Hepatocyte (in vitro differentiated cells): Measurements from ENCODE around the gene MAPK14. TPM values are rescaled to one million over a fixed set of nuclear protein-coding genes. Genes with fewer than 3 reads are reported as not detected.

ENCODE experiments used
- DNase-seq: peaks from one replicate; pipeline ENCODE4 v3.0.0-alpha.2; 2016; ENCODE audit warnings: low spot score
- H2AFZ ChIP-seq: fragments of 200-600 bp; sonication (generic); 2 replicates; pipeline ENCODE4 v1.6.0; 2016; ENCODE audit warnings: antibody characterized with exemption, mild to moderate bottlenecking
- H3K27ac ChIP-seq: fragments of 200-600 bp; sonication (generic); 2 replicates; pipeline ENCODE4 v1.5.1; 2016; ENCODE audit warnings: mild to moderate bottlenecking
- H3K27me3 ChIP-seq: fragments of 200-600 bp; sonication (generic); 2 replicates; pipeline ENCODE4 v1.6.1; 2016
- H3K36me3 ChIP-seq: fragments of 200-600 bp; sonication (generic); replicated peaks from 2 replicates; pipeline ENCODE4 v1.5.1; 2016; ENCODE audit warnings: low read depth; ENCODE audit not compliant: insufficient read depth
- H3K4me1 ChIP-seq: fragments of 200-600 bp; sonication (generic); 2 replicates; pipeline ENCODE4 v1.5.1; 2016; ENCODE audit warnings: mild to moderate bottlenecking, moderate library complexity; ENCODE audit not compliant: insufficient read depth
- H3K4me2 ChIP-seq: fragments of 200-600 bp; sonication (generic); 2 replicates; pipeline ENCODE4 v1.6.0; 2016
- H3K4me3 ChIP-seq: fragments of 200-600 bp; sonication (generic); 2 replicates; pipeline ENCODE4 v1.5.1; 2016; ENCODE audit warnings: mild to moderate bottlenecking
- H3K79me2 ChIP-seq: fragments of 200-600 bp; sonication (generic); 2 replicates; pipeline ENCODE4 v1.6.0; 2017; ENCODE audit warnings: mild to moderate bottlenecking
- H3K9me2 ChIP-seq: fragments of 200-600 bp; sonication (generic); replicated peaks from 2 replicates; pipeline ENCODE4 v1.6.0; 2017; ENCODE audit warnings: mild to moderate bottlenecking; ENCODE audit not compliant: insufficient read depth
- H3K9me3 ChIP-seq: fragments of 200-600 bp; sonication (generic); 2 replicates; pipeline ENCODE4 v1.5.1; 2016; ENCODE audit warnings: low read depth, mild to moderate bottlenecking
- H4K20me1 ChIP-seq: fragments of 200-600 bp; sonication (generic); 2 replicates; pipeline ENCODE4 v1.6.0; 2016; ENCODE audit warnings: mild to moderate bottlenecking; ENCODE audit not compliant: insufficient read depth, poor library complexity, severe bottlenecking
- EZH2 ChIP-seq: fragments of 200-600 bp; sonication (generic); IDR thresholded peaks from 2 replicates; pipeline ENCODE4 v1.6.1; 2016; ENCODE audit warnings: antibody characterized with exemption, mild to moderate bottlenecking, borderline replicate concordance
- EZH2phosphoT487 ChIP-seq: fragments of 200-600 bp; sonication (generic); IDR thresholded peaks from one replicate; pipeline ENCODE4 v1.6.1; 2018; ENCODE audit warnings: antibody characterized with exemption, mild to moderate bottlenecking, low read depth, moderate library complexity; ENCODE audit not compliant: unreplicated experiment, severe bottlenecking
- WGBS: methylation state at CpG from one replicate; pipeline ENCODE4 v1.1.6; 2016; ENCODE audit warnings: low lambda C conversion rate; ENCODE audit errors: missing lambda C conversion rate; 5-methylcytosine and 5-hydroxymethylcytosine counted together
- polyA plus RNA-seq: library from polyadenylated mRNA; unstranded; fragments of >200 nt; fragmentation: Nextera tagmentation; extraction: Ambion mirVana; gene quantifications from 2 replicates; pipeline ENCODE4 v1.2.1, GENCODE V29; 2016
- total RNA-seq: library from RNA; depleted of rRNA; stranded (reverse); fragments of >200 nt; gene quantifications from 2 replicates; pipeline ENCODE4 v1.2.3, GENCODE V29; 2014
- TF ChIP-seq, protein P1 (sequence below): fragments of 200-600 bp; sonication (generic); IDR thresholded peaks from 2 replicates; pipeline ENCODE4 v1.5.1; 2016; ENCODE audit warnings: antibody characterized with exemption, mild to moderate bottlenecking; ENCODE audit not compliant: poor library complexity

Gene MAPK14
- total and polyA plus RNA-seq, 2 experiments from 2014 or later, result 46.8 to 86.5 TPM

DNA sequence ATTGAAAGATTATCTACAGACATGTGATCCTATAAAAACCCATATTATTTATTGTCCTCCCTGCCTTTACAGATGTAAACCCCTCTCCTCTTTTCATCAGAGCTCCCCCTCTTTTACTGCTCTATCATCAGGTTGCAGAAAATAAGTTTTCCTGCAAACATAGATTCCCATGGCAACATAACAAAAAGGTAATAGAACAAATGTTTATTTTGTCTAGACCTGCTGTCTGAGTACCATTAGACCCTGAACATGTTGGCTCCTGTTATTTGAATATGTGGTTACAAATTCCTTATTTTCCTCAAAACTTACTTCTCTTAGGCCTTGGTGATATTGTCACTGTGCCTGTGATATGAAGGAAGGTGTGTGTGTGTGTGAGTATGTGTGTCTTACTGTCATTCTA, 11.5 kb downstream of the MAPK14 start:
- Histone ChIP-seq H4K20me1 (peaks cover 98% of the 10 kb centered on the region), H3K27ac (peak overlapping the region; percentile 37)
- no peak for DNase-seq

DNA sequence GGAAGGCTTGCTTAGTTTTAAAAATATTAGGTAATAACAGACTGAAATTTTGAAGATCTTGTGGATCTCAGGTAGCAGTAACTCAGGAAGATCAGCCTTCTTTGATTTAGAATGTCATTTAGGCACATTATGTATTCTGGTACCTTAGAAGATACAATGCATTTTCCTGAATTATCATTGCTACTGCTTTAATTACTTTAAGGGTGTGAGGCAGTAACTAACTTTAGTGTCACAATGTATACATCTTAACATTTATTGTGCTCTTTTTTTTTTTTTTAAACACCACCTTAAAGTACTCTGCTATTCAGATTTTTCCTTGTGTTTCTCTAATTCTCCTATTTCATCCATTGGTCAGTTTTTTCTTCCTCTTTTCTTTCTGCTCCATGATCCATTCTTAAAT, 13.3 kb downstream of the MAPK14 start:
- Histone ChIP-seq H4K20me1 (peaks cover 95% of the 10 kb centered on the region), H3K4me3 (no peak overlapping the region), H3K79me2 (peaks cover 99% of the 10 kb centered on the region), H3K4me1 (peaks cover 19% of the 10 kb centered on the region), H3K9me3 (no peaks in the 10 kb centered on the region), H3K36me3 (no peaks in the 10 kb centered on the region), H3K9me2 (no peaks in the 10 kb centered on the region), H3K4me2 (no peak overlapping the region), H2AFZ (no peak overlapping the region), H3K27me3 (no peaks in the 10 kb centered on the region), H3K27ac (no peak overlapping the region)
- no peak for DNase-seq
- TF ChIP-seq EZH2phosphoT487, result no peak
- TF ChIP-seq, protein P1, sequence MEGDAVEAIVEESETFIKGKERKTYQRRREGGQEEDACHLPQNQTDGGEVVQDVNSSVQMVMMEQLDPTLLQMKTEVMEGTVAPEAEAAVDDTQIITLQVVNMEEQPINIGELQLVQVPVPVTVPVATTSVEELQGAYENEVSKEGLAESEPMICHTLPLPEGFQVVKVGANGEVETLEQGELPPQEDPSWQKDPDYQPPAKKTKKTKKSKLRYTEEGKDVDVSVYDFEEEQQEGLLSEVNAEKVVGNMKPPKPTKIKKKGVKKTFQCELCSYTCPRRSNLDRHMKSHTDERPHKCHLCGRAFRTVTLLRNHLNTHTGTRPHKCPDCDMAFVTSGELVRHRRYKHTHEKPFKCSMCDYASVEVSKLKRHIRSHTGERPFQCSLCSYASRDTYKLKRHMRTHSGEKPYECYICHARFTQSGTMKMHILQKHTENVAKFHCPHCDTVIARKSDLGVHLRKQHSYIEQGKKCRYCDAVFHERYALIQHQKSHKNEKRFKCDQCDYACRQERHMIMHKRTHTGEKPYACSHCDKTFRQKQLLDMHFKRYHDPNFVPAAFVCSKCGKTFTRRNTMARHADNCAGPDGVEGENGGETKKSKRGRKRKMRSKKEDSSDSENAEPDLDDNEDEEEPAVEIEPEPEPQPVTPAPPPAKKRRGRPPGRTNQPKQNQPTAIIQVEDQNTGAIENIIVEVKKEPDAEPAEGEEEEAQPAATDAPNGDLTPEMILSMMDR, result no peak
- no peak for TF ChIP-seq EZH2

More for the DNA sequence above, 11.5 kb downstream of the MAPK14 start:
- Histone ChIP-seq H3K27me3 (no peaks in the 10 kb centered on the region), H2AFZ (no peak overlapping the region), H3K9me3 (no peaks in the 10 kb centered on the region), H3K4me3 (no peak overlapping the region), H3K9me2 (no peaks in the 10 kb centered on the region), H3K36me3 (no peaks in the 10 kb centered on the region), H3K79me2 (peaks cover 100% of the 10 kb centered on the region), H3K4me2 (peak overlapping the region; percentile 12), H3K4me1 (peaks cover 20% of the 10 kb centered on the region)
- no peak for TF ChIP-seq EZH2phosphoT487
- TF ChIP-seq, protein P1, result no peak
- no peak for TF ChIP-seq EZH2

DNA sequence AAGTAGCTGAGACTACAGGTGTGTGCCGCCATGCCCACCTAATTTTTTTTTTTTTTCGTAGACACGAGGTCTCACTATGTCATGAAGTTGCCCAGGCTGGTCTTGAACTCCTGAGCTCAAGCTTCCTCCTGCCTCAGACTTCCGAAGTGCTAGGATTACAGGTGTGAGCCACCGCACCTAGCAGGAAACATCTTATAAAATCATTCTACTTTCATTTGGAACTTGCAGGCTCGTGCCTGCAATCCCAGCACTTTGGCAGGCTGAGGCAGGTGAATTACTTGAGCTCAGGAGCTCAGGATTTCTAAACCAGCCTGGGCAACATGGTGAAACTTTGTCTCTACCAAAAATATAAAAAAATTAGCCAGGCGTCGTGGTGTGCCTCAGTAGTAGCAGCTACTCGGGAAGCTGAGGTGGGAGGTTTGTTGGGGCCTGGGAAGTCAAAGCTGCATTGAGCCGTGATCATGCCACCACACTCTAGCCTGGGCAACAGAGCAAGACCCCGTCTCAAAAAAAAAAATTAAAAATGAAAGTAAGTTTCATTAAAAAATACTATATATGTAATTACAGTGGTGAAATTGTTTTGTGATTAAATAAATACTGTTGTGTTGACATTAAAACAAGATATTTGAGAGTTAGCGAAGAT, 15.1 kb downstream of the MAPK14 start:
- no peak for TF ChIP-seq EZH2phosphoT487
- TF ChIP-seq, protein P1, result no peak
- no peak for TF ChIP-seq EZH2
- H3K27me3 ChIP-seq, result no peaks in the 10 kb centered on the region
- WGBS, result 97% methylated on average over 12 of the region's 12 CpGs
- H3K4me1 ChIP-seq, result peaks cover 21% of the 10 kb centered on the region
- no peak overlapping the region for H3K4me2 ChIP-seq
- H3K36me3 ChIP-seq, result no peaks in the 10 kb centered on the region
- no peaks in the 10 kb centered on the region for H3K9me3 ChIP-seq
- H4K20me1 ChIP-seq, result peaks cover 94% of the 10 kb centered on the region
- no peak for DNase-seq
- H3K79me2 ChIP-seq, result peaks cover 99% of the 10 kb centered on the region
- no peak overlapping the region for H3K4me3 ChIP-seq
- H3K27ac ChIP-seq, result no peak overlapping the region
- no peaks in the 10 kb centered on the region for H3K9me2 ChIP-seq
- no peak overlapping the region for H2AFZ ChIP-seq

DNA sequence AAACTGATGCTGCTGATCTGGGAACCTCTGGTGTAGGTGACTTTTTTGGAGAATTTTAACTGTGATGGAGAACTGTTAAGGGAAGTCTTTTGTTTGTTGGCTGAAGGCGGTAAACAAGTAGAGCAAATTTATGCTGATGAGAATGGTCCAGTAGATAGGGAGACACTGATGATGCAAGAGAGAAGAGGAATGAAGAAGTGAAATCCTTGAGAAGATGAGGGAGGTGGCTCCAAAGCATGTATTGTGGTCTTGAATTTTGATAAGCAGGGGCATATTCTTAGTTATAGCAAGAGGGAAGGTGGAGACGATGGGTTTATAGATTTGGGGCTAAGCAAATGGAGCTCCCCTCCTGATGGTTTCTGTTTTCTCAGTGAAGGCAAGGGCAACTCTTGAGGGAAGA, 22.0 kb downstream of the MAPK14 start:
- peaks cover 14% of the 10 kb centered on the region for H3K4me1 ChIP-seq
- peaks cover 67% of the 10 kb centered on the region for H4K20me1 ChIP-seq
- no peak overlapping the region for H3K4me2 ChIP-seq
- DNase-seq, result no peak
- peaks cover 95% of the 10 kb centered on the region for H3K79me2 ChIP-seq
- TF ChIP-seq, protein P1, result no peak
- TF ChIP-seq EZH2 (no peak), EZH2phosphoT487 (no peak)
- H3K4me3 ChIP-seq, result no peak overlapping the region
- no peaks in the 10 kb centered on the region for H3K27me3 ChIP-seq
- H3K9me2 ChIP-seq, result no peaks in the 10 kb centered on the region
- H3K36me3 ChIP-seq, result no peaks in the 10 kb centered on the region
- H2AFZ ChIP-seq, result no peak overlapping the region
- H3K9me3 ChIP-seq, result no peaks in the 10 kb centered on the region
- no peak overlapping the region for H3K27ac ChIP-seq
- 95% methylated on average over 2 of the region's 2 CpGs for WGBS
